GM18502 (cell line): ENCODE data around the gene TTC32.
"Not testable (repeated sequence)": the region's sequence is repeated elsewhere in the genome, so short reads cannot be mapped to it uniquely, and the experiment has no call there.

ENCODE experiments used
- ATAC-seq: cut with Tn5 transposase; IDR thresholded peaks from one replicate; pipeline ENCODE4 v1.9.1; 2021; ENCODE audit warnings: mild to moderate bottlenecking; ENCODE audit not compliant: unreplicated experiment, poor library complexity

The TTC32 gene

DNA sequence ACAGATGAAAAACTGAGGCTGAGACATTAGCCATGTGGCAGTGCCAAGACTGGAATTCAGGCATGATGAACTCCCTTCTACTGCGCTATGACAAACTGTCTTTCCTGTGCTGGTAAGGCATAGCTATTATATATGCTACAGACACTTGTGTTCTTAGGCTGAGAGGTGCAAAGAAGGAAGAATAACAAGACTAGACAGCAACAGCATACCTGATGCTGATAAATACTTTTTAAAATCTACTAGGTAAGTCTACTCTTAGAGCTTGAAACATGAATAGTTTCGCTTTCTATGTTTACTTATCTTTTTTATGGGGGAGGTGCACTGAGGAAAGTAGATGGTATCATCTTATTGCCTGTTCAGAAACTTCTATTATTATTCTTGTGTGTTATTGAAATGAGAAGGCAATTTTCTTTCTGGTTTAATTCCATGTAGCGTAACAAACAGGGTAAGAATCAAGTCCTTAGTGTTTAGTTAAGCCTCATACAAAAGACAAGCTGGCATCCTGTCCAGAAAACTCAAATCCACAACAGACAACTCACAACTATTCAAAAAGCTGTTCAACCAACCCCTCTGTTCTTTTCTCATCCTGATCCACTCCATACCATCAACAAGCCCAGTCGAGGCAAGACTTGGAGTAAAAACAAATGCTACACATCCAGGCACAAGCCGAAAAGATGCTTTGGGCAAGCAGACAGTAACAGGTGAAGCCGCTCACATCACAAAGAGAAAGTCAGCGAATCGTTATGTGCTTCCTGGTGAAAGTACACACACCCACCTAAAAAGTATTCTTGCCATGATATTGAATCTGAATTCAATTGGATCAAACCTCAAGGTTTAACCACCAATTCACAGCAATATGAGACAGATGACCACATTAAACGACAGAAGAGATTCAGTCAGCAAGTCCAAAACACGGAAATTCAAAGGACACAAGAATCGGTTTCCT lies 1.5 kb downstream of the TTC32 start:
- peak; percentile 33 for ATAC-seq

DNA sequence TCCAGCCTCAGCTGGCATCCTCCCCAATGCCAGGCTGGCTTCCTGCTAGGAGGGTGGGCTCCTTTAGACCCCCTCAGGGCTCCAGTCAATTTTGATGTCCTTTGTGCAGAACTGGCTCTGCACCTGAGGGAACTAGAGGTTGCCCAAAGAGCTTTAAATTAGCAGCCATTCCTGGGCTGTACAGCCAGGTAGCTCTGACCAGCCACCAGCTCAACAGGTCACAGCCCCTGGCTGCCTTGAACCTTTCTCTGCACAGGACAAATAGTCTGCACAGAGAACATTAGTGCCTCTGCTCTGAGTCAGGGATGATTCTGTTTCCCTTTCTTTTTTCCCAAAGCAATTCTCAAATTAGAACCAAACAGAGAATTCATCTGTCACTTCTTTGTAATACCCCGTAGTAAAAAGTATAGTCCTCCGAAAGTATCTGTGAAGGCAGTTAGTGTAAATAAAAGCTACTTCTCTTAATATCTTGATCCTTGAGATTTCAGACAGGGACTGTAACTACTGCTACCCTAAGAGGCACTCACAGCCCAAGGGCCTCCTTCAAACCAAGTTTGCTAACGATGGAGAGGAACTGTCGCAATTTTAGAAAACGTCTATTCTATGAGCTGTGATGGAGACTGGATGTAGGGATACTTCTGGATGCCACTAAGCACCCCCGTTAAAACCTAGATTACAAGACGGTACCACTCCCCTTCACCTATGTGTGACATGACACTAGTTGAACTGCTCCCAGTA lies 3.0 kb downstream of the TTC32 start:
- ATAC-seq, result no peak

DNA sequence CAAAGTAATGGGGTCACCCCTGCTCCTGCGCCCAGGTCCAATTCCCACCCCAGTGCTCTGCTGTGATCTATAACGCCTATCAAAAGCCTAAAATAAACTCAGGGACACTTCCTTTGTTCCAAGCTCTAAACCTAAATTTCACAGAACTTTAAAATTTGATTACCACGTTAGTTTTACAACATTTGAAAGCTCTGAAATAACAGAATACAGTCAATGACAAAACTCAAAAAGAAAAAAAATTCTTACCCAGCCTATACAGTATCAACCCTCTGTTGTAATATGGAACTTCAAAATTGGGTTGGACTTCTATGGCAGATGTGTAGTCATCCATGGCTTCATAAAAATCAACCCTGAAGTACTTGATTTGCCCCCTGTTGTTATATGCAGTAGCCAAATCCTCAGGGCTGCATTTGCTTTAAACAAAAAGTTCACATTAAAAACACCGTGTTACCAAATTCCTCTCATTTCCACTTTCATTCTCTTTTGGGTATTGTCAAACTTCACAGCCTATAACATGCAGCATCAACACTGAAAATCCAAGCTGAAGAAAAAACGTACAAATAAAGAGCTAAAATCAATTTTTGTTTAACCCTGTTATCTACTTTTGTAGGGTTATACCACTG lies 4.0 kb downstream of the TTC32 start:
- no peak for ATAC-seq

DNA sequence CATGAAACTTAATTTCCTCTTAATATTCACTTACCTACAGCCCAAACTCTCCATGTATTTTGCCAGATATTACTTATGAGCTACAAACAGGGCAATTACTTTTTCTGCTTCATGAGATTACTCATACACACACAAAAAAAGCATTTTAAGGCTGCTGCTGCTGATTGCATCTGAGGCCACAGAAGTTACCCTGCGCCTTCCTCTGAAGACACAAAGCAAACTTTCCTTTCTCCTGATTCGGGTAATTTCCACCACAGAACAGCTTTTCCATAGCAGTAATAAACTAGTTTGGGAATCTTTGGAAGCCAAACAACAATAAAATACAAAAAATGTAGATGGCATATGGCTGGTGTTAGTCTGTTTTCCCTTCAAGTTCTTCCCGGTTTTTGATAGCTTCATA lies 6.2 kb downstream of the TTC32 start:
- no peak for ATAC-seq

DNA sequence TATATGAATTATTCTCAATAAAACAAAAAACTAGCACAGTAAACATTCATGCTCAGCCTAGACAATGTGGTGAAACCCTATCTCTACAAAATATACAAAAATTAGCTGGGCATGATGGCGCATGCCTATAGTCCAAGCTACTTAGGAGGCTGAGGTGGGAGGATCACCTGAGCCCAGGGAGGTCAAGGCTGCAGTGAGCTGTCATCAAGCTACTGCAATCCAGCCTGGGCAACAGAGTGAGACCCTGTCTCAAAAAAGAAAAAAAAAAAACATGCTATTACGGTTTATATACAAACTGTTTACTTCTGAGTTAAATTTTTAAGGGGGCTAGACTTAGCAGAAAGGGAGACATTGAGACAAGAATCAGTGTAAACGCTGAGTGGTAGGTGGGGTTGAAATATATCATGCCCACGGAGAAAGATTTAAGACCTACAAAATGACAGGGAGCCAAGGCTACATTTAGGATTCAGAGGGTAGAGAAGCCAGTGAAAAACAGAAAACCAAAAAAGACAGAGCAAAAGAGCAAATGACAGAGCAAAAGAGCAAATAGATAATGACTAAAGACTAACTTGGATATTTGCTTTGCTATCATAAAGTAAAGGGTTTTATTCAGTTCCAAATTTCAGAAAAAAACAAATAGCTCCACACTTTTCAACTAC lies 7.5 kb downstream of the TTC32 start:
- peak; percentile 19 for ATAC-seq

DNA sequence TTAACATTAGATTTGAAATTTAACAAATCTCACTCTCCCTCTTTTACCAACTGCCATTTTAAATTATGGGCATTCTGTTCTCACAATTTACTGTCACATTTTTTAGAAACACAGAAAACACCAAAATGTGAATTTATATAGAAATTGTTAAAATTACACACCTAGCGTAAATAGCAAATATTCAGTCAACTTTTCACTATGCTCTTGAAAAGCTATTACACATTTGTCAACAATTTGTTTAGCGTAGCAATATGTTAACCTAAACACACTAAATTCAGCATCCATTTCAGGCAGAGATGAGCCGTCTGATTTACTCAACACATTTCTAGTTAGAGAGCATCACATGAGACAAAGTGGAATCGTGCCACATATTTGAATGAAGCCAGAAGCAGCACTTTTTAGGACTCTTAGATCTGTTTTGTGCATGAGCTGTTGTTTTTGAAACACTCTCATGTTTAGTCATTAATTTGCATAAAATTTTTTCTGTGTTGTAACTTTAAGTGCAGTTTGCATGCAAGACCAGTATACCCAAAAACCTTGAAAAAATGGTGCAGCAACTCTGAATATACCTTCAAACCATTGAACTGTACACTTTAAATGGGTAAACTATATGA lies 8.2 kb downstream of the TTC32 start:
- ATAC-seq, result peak; percentile 82

DNA sequence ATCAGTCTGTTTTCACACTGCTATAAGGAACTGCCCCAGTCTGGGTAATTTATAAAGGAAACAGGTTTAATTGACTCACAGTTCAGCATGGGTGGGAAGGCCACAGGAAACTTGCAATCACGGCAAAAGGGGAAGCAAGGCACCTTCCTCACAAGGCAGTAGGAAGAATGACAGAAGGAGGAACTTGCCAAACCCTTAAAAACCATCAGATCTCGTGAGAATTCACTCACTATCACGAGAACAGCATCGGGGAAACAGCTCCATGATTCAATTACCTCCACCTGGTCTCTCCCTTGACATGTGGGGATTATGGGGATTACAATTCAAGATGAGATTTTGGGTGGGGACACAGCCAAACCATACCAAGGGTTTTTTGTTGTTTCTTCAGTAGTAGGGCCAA lies 9.8 kb downstream of the TTC32 start:
- ATAC-seq, result not testable (repeated sequence)

DNA sequence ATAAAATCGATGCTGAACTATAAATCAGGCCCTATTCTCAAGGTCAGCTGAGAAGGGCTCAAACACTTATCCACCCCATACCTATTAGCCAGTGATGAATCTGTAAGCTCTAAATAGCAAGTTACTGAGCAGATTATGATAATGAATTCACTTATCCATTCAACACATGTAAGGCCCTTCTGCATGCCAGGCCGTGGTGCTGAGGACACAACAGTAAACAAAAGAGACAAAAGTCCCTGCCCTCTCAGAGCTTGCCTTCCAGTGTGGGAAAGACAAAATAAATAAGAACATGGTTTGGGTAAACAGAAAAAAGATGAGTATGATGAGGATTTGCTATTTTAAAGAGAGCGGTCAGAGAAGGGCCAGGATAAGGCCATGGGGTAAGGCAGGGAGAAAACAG lies 11.7 kb downstream of the TTC32 start:
- no peak for ATAC-seq

DNA sequence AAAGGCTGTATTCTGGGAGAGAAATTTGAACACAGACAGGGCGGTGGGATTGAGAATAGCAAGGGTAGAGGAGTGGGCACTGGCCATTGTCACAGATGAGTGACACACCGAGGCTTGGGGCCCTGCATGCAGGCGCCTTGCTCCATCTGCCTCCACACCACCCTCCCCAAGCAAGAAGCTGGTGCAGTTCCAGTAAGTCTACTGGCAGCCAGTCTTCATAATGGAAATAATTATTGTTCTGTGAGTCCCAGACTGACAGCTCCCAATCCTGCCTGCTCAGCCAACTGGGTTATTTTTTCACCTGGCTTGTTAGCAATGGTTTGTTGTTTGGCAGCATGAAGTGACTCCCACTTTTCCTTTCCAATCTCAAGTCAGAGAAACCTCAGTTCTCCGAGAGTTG lies 13.0 kb downstream of the TTC32 start:
- no peak for ATAC-seq

DNA sequence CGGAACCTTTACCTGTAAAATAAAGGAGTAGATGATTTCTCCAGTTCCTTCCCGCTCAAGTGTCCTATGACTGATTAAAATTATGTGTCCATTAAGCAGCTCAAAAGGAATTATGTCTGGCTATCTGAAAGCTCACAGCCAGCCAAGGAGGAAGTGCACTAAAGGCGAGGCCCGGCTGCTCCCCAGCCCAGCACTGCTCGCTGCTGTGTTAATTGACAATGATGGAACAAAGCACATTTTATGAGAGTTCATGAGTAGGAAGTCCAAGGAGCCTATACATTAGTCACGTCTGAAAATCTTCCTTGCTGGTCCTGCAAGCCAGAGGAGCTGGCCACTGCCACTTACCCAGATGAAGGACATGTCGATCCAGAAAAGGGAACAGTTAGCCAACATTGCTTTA lies 14.3 kb downstream of the TTC32 start:
- no peak for ATAC-seq

DNA sequence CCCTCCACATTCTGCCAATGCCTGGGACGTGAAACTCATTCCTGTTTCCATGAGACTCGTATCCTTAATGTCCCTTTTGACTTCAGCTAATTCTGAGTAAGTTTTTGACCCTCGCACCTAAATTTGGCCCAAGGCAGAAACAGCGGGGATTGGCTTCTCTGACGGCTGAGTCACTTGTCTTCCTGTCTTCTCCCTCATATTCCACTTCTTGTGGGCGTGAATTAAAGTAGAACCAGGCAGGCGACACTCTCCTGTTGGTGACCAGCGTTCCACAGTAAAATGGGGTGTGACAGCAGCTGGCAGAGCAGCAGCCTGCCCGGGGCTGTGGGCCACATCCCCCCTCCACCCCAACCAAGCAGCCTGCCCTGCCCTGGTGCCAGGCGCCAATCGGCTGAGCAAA lies 15.5 kb downstream of the TTC32 start:
- no peak for ATAC-seq

DNA sequence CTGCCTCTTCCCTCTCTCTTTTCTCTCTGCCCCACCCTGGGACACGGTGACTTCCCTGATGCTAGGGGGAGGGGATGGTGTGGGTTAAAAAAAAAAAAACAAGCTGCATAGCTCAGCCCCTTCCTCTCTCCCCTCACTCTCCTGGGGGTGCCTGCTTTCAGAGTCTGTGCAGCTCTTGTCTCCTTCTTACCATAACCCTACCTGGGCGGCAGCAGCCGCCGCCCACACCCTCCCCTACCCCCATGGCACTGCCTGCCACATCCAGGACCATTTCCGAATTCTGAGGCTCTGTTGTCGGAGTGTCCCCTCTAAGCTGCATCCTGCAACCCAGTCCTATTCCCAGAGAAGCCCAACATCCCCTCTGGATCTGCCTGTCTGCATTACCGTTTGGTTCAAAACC lies 16.0 kb downstream of the TTC32 start:
- no peak for ATAC-seq

DNA sequence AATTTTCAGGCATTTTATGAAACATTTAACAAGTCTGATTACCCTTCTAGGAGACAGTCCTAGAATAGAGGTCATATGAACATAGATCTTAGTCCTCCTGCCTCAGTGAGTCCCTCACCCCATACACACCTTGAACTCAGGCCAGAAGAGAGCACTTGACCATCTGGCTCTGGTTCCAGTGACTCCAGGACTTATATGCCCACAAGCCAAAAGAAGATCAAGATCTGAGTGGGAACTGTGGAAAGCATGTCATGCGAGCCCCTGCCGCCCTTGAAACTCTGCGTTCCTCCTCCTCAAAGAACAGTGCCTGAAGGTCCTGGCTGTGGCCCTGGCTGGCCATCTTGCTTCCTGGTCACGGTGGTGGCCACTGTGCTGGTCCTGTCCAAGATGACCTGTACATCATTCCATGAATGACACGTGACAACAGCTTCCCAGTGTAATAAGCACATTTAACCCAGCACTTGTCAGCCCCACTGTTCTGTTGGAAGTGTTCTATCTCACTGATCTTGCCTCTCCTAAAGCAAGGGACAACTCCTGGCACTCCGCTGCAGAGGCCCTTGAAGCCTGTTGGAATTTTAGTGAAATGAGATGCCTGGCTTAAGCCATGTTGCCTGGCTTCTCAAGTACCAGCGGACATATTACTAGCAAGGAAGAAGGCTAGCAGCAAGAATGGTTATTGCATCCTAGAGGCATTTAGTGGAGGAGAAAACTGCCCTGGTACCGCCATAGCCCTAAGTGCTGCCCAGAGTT lies 17.6 kb downstream of the TTC32 start:
- no peak for ATAC-seq

DNA sequence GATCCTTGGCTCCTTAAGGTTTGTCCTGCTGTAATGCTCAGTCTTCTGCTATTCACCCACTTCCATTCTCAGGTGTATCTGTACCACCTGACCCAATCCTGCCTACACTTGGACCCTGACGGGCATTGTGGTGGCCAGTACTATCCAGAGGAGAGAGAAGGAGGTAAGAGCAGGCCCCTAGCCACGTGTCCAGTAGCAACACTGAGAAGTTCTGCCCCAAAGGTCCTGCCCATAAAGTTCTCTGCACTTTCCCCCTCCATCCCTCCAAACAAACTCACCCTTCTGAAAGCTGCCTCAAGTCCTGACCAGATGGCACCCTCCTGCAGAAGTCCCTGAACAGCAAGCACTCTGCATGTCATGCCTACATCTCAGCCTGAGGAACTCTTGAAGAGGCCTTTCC lies 18.3 kb downstream of the TTC32 start:
- no peak for ATAC-seq

DNA sequence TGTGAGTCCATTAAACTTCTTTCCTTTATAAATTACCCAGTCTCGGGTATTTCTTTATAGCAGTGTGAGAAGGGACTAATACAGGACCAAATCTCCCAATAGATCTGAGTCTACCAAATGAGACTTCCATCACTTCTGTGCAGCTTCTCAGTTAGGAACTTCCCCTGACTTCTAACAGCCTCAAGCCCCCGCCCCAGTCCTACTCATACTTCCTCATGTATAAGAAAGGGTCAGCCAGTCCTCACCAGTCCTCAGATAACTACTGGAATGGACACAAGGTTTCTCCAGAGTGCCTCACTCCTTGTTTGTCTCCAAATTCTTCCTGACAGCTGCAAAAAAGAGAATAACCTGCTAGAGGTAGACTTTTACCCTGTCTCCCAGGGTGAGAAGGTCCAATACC lies 19.5 kb downstream of the TTC32 start:
- ATAC-seq, result no peak

DNA sequence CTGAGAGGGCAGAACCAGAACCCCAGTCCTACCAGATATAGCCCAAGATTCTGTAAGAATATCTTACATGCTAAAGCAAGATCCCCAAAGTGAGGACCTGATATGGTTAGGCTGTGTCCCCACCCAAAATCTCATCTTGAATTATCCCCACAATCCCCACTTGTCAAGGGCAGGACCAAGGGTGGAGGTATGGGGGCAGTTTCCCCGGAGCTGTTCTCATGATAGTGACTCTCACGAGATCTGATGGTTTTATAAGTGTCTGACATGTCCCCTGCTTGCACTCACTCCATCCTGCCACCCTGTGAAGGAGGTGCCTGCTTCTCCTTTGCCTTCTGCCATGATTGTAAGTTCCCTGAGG lies 19.9 kb downstream of the TTC32 start:
- no peak for ATAC-seq

DNA sequence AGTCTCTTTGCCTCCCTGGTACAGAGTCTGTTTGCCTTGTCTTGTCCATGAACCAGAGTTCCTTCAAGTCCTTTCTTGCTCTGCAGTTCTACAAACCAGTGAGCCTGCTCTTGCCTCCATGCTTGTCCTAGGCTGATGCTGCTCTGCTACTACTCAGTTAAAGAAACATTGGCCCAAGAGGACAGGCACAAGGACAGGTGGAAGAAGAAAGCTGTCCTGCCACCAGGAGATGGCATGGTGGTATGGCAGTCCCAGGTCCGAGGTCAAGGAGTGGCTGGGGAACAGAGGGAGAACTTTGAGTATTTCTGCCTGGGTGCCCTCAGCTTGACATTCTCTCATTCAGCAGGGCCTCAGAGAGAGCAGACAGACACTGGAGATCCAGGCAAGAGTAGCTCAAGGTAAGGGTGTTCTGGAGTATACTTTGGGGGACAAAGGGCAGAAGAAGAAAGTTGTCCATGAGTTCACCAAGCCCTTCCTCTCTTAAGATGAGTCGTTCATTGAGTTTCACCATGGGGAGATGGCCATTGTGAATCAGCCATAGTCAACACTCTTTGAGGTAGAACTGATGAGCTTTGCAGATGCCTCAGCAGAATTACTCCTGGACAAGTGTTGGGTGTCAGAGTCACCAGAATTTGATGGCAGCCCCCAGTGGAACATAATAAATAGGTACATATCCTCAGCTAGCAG lies 20.4 kb downstream of the TTC32 start:
- no peak for ATAC-seq

DNA sequence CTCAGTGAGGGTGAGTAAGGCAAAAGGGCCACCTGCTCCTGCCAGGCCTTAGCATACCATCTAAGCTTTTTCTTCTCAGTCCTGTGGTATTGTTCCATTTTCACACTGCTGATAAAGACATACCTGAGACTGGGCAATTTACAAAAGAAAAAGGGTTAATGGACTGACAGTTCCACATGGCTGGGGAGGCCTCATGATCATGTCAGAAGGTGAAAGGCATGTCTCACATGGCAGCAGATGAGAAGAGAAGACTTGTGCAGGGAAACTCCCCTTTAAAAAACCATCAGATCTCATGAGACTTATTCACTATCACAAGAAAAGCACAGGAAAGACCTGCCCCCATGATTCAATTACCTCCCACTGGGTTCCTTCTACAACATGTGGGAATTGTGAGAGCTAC lies 21.6 kb downstream of the TTC32 start:
- ATAC-seq, result not testable (repeated sequence)

DNA sequence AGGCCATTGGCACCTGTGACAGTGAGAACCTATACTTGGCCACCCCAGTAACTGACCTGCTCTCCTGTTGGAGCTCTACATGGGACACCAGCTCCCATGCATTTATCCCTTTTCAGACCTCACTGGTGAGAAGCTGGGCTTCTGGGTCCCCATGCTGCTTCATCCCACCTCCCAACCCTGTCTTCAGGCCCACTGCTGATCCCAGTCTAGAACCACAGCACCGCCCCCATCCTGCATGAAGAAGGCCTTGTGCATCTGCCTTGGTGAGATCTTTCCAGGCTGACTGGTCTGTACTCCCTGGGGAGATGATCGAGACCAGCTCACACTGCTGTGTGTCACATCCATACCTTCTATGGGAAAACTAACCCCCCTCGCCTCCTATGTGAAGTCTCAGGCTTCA lies 22.7 kb downstream of the TTC32 start:
- no peak for ATAC-seq
